Adrenal gland (tissue), 12 donors: Measurements from ENCODE around the gene CTDSPL. TPM values are rescaled to one million over a fixed set of nuclear protein-coding genes. Genes with fewer than 3 reads are reported as not detected.

Experiments
- DNase-seq, 7 donors: peaks; one replicate each; pipeline ENCODE4 v3.0.0-alpha.2; 2019 to 2020
- H3K27ac ChIP-seq, 5 donors: fragments of 200-600 bp; sonication (generic) in 4 of 5; 1 replicate in 3 of 5; 2 replicates in 2 of 5; pipeline versions ENCODE4 v1.5.1 to v1.8.0; 2016 to 2020; ENCODE audit warnings: mild to moderate bottlenecking in 1 of 5
- H3K27me3 ChIP-seq: fragments of 200-600 bp; 2 replicates; pipeline ENCODE4 v1.8.0; 2021
- H3K36me3 ChIP-seq, 2 donors: fragments of 200-600 bp; replicated peaks in 1 of 2; 1 replicate in 1 of 2; 2 replicates in 1 of 2; pipeline versions ENCODE4 v1.5.1 to v1.8.0; 2018 to 2022
- H3K4me1 ChIP-seq, 2 donors: fragments of 200-600 bp; replicated peaks in 1 of 2; 1 replicate in 1 of 2; 2 replicates in 1 of 2; pipeline versions ENCODE4 v1.5.1 to v1.8.0; 2018 to 2021
- H3K4me3 ChIP-seq, 4 donors: fragments of 200-600 bp; sonication (generic) in 3 of 4; one replicate each; pipeline ENCODE4 v1.5.1; 2016 to 2018
- H3K9me3 ChIP-seq, 3 donors: fragments of 200-600 bp; sonication (generic) in 1 of 3; replicated peaks in 1 of 3; 1 replicate in 2 of 3; 2 replicates in 1 of 3; pipeline versions ENCODE4 v1.5.1 to v1.8.0; 2016 to 2021
- POLR2A ChIP-seq, 2 donors: fragments of 450-650 bp; IDR thresholded peaks; one replicate each; pipeline ENCODE4 v1.6.1; 2017; ENCODE audit warnings: antibody characterized with exemption in 2 of 2, mild to moderate bottlenecking in 2 of 2, moderate library complexity in 1 of 2
- WGBS, 4 donors: extraction: QIAGEN DNeasy Blood & Tissue Kit in 2 of 4; methylation state at CpG; one replicate each; pipeline versions ENCODE4 v1.1.5 to v1.1.7; 2013 to 2017; 5-methylcytosine and 5-hydroxymethylcytosine counted together
- intact Hi-C, 2 donors: fragments of 100-400 bp; cut with DNase I; formaldehyde crosslinking; loops; one replicate each; pipeline versions ENCODE4 v1.14.1 to v1.15.0; 2022 to 2023
- polyA plus RNA-seq, 3 donors: library from polyadenylated mRNA; stranded (reverse); fragments of 200-250 nt in 2 of 3; fragments of 350-450 nt in 1 of 3; fragmentation: Illumina TruSeq in 1 of 3; extraction: RNeasy Lipid Tissue Mini Kit (QIAGEN cat#74804) in 1 of 3; gene quantifications; one replicate each; pipeline ENCODE4 v1.2.3, GENCODE V29; 2013 to 2014
- total RNA-seq, 9 donors: library from RNA; depleted of rRNA in 4 of 9; stranded (reverse); fragments of >200 nt in 4 of 9; fragments of 120-200 nt in 1 of 9; fragmentation: NEBNext Ultra II Directional in 1 of 9; extraction: Animal tissue kit (Norgen Biotek cat#: 25700) in 1 of 9; gene quantifications; one replicate each; pipeline versions ENCODE4 v1.1.0 to v1.2.4, GENCODE V29; 2013 to 2023
- TF ChIP-seq, protein P1 (sequence below), 6 experiments: fragments of 450-650 bp in 4 of 6; fragments of 200-600 bp in 2 of 6; sonication (generic) in 1 of 6; IDR thresholded peaks; 1 replicate in 5 of 6; 2 replicates in 1 of 6; pipeline versions ENCODE4 v1.5.1 to v1.8.0; 2016 to 2021; ENCODE audit warnings: antibody characterized with exemption in 6 of 6, mild to moderate bottlenecking in 2 of 6, moderate library complexity in 1 of 6
- donor health status: healthy with polysubstance abuse.
- donor health status: Bipolar disorder and iron deficiency.
- donor health status: DM: yes; HTN: yes; CAD: no.
- donor health status: DM: no; HTN: no; CAD: no.
- donor health status: DM: no; HTN: no; CAD: no.
- donor health status: DM: yes; HTN: yes; CAD: no.

Gene CTDSPL
- total and polyA plus RNA-seq, 12 donors = 6.4 to 27.7 (median 16.0) TPM

DNA sequence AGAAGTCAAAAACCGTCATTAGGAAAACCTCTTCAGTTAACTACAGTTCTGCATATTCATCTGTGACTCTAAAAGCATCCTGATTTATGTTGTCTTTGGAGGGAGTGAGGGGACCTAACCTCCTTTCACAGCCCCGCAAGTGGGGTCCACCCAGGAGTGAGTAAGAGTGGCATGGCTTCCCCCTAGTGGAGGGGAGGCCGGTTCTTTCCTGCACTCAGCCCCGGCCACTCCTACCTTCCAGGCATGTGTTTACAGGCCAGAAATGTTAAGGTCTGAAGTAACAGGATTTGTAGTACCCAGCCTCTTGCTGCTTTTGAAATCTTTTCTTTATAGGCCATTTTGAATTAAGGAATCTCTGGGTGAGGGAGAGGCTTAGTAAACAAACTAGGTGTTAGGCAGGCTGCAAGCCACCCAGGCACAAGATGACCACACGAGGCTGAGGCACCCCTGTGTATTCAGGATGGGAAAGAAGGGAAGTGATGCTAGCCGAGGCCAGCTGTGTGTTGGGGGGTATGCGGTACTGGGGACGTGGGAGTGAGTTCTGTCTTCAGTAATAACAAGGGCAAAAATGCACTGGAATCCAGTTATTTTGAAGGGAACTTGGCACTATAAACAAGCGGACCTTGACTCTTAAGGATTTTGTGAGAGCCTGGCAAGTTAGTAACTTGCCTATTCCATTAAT is 50.5 kb downstream of the CTDSPL start:
- 72 to 91% (median 78%) methylated on average over 9 of the region's 9 CpGs for WGBS, 4 donors
- intact Hi-C loops = no loop called here
- Histone ChIP-seq H3K4me1 (peaks cover 3% of the 10 kb centered on the region in 2 donors), H3K27me3 (no peaks in the 10 kb centered on the region), H3K36me3 (no peaks in the 10 kb centered on the region), H3K9me3 (no peaks in the 10 kb centered on the region), H3K4me3 (no peak overlapping the region), H3K27ac (no peak overlapping the region)
- TF ChIP-seq, protein P1, sequence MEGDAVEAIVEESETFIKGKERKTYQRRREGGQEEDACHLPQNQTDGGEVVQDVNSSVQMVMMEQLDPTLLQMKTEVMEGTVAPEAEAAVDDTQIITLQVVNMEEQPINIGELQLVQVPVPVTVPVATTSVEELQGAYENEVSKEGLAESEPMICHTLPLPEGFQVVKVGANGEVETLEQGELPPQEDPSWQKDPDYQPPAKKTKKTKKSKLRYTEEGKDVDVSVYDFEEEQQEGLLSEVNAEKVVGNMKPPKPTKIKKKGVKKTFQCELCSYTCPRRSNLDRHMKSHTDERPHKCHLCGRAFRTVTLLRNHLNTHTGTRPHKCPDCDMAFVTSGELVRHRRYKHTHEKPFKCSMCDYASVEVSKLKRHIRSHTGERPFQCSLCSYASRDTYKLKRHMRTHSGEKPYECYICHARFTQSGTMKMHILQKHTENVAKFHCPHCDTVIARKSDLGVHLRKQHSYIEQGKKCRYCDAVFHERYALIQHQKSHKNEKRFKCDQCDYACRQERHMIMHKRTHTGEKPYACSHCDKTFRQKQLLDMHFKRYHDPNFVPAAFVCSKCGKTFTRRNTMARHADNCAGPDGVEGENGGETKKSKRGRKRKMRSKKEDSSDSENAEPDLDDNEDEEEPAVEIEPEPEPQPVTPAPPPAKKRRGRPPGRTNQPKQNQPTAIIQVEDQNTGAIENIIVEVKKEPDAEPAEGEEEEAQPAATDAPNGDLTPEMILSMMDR (IDR thresholded peaks at IDR 0.05) = no peak
- TF ChIP-seq POLR2A (IDR thresholded peaks at IDR 0.05) = no peak
- no peak for DNase-seq

DNA sequence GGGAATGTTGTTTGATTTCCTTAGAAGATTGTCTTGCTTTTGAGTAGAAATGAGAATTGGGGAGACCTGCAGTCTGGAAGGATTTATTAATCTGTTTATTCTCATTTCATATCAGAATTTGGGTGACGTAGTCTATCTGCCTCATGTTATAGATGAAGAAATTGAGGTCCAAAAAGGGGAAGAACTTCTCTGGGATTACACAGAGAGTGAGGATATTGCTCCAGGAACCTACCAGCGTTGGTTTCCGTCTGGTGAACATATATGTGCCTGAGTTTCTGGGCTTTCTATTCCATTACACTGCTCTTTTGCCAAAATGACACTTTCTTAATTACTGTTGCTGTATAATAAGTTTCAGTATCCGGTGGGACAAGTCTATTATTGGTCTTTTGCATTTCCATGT is 51.8 kb downstream of the CTDSPL start:
- H3K27ac ChIP-seq = no peak overlapping the region
- no peaks in the 10 kb centered on the region for H3K27me3 ChIP-seq
- no peak for TF ChIP-seq POLR2A (IDR thresholded peaks at IDR 0.05)
- TF ChIP-seq, protein P1 (IDR thresholded peaks at IDR 0.05) = no peak
- H3K9me3 ChIP-seq = no peaks in the 10 kb centered on the region
- no peak for DNase-seq
- no peaks in the 10 kb centered on the region for H3K36me3 ChIP-seq
- WGBS, 4 donors = 75 to 91% (median 83%) methylated on average over 4 of the region's 4 CpGs
- intact Hi-C loops = no loop called here
- no peak overlapping the region for H3K4me3 ChIP-seq
- peaks cover 0 to 3% of the 10 kb centered on the region in 2 donors for H3K4me1 ChIP-seq

DNA sequence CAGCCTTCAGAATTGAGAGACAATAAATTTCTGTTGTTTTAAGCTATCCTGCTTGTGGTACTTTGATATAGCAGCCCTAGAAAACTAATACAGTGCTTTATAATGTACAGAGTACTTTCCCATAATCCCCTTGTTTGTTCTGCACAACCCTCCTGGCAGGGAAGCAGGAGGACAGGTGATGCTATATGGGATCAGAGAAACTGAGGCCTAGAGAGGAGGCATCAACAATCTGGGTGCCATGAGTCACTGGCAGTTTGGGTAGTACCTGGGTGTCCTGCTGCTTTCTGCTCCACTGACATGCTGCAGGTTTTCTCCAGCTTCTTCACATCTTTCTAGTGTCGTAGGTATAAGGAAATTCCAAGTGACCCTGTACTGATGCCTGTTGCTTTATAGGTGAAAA is 55.0 kb downstream of the CTDSPL start:
- intact Hi-C loops = no loop called here
- no peaks in the 10 kb centered on the region for H3K4me1 ChIP-seq
- 90 to 100% (median 95%) methylated on average over 1 of the region's 1 CpG for WGBS, 4 donors

DNA sequence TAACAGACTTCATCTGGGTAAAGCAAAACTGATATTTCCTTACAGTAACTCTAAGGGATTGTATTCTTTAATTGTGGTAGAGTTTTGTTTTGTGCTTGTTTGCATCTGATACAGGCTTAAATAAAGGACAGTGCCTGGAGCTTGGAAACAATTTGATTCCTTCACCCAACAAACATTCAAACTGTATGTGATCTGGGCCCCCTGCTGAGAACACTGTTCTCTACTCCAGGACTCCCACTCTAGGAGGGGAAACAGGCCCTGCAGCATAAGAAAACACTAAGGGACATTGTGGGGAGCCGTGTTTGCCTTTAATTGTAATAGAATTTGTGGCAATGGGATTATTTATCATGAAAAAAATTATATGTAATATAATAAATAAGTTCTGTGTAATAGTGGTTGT is 56.9 kb downstream of the CTDSPL start:
- intact Hi-C loops = no loop called here
- H3K4me1 ChIP-seq = peaks cover 11 to 12% of the 10 kb centered on the region in 2 donors
- H3K36me3 ChIP-seq = no peaks in the 10 kb centered on the region
- no peak overlapping the region for H3K27ac ChIP-seq
- DNase-seq = no peak
- WGBS, 4 donors = 88 to 96% (median 90%) methylated on average over 1 of the region's 1 CpG
- no peak overlapping the region for H3K4me3 ChIP-seq
- H3K27me3 ChIP-seq = no peaks in the 10 kb centered on the region
- TF ChIP-seq, protein P1 (IDR thresholded peaks at IDR 0.05) = no peak
- TF ChIP-seq POLR2A (IDR thresholded peaks at IDR 0.05) = no peak
- no peaks in the 10 kb centered on the region for H3K9me3 ChIP-seq

More for the DNA sequence above, 55.0 kb downstream of the CTDSPL start:
- Histone ChIP-seq H3K27me3 (no peaks in the 10 kb centered on the region), H3K27ac (no peak overlapping the region), H3K36me3 (no peaks in the 10 kb centered on the region), H3K4me3 (no peak overlapping the region), H3K9me3 (no peaks in the 10 kb centered on the region)
- no peak for DNase-seq
- TF ChIP-seq, protein P1 (IDR thresholded peaks at IDR 0.05) = no peak
- TF ChIP-seq POLR2A (IDR thresholded peaks at IDR 0.05) = no peak
